ENCODE results near the gene SIAH1. TPM values are rescaled to one million over a fixed set of nuclear protein-coding genes. Genes with fewer than 3 reads are reported as not detected.

Gene SIAH1
- total RNA-seq, 1 experiment from 2014 or later = 30.0 TPM

- BruUV-seq (replicated peaks) = no TSS peak
- TF ChIP-seq EZH2 (IDR thresholded peaks at IDR 0.05; ENCODE audit: borderline replicate concordance, low read depth, low read length, poor library complexity, severe bottlenecking) = no peak
- no peak for TF ChIP-seq CTCF (conservative IDR thresholded peaks at IDR 0.05; ENCODE audit: low read depth, low read length)
- no peak for DNase-seq (ENCODE audit: low spot score)
- intact Hi-C loops (cut with micrococcal nuclease; ENCODE audit: unreplicated experiment) = no loop called here
- Histone ChIP-seq H3K27ac (ENCODE audit: low read depth, low read length, poor library complexity, severe bottlenecking) (no peak overlapping the region), H3K9me3 (ENCODE audit: low read depth, low read length, poor library complexity, severe bottlenecking) (no peaks in the 10 kb centered on the region), H3K36me3 (ENCODE audit: insufficient read depth, low read length, poor library complexity, severe bottlenecking) (no peaks in the 10 kb centered on the region), H3K27me3 (replicated peaks; ENCODE audit: insufficient read depth, low read depth, low read length, poor library complexity) (no peaks in the 10 kb centered on the region), H3K4me1 (ENCODE audit: insufficient read depth, low read length, poor library complexity, severe bottlenecking) (no peaks in the 10 kb centered on the region), H3K4me3 (ENCODE audit: low read depth, low read length, poor library complexity, severe bottlenecking) (no peak overlapping the region)
- ChIA-PET CTCF (no interaction called here), POLR2A (ENCODE audit: low non-redundant PET) (no interaction called here)
Measured at GRCh38 chr16:48433116-48433849, 48.1 kb upstream of the SIAH1 start.

GRCh38 chr16:48432136-48432535, 46.9 kb upstream of the SIAH1 start:
- ChIA-PET CTCF (no interaction called here), POLR2A (ENCODE audit: low non-redundant PET) (no interaction called here)
- no TSS peak for BruUV-seq (replicated peaks)
- DNase-seq (ENCODE audit: low spot score) = no peak
- H3K4me3 ChIP-seq (ENCODE audit: low read depth, low read length, poor library complexity, severe bottlenecking) = no peak overlapping the region
- intact Hi-C loops (cut with micrococcal nuclease; ENCODE audit: unreplicated experiment) = no loop called here
- no peak overlapping the region for H3K27ac ChIP-seq (ENCODE audit: low read depth, low read length, poor library complexity, severe bottlenecking)
- no peaks in the 10 kb centered on the region for H3K4me1 ChIP-seq (ENCODE audit: insufficient read depth, low read length, poor library complexity, severe bottlenecking)
- H3K9me3 ChIP-seq (ENCODE audit: low read depth, low read length, poor library complexity, severe bottlenecking) = no peaks in the 10 kb centered on the region
- H3K27me3 ChIP-seq (replicated peaks; ENCODE audit: insufficient read depth, low read depth, low read length, poor library complexity) = no peaks in the 10 kb centered on the region
- TF ChIP-seq EZH2 (IDR thresholded peaks at IDR 0.05; ENCODE audit: borderline replicate concordance, low read depth, low read length, poor library complexity, severe bottlenecking) (no peak), CTCF (conservative IDR thresholded peaks at IDR 0.05; ENCODE audit: low read depth, low read length) (no peak)
- no peaks in the 10 kb centered on the region for H3K36me3 ChIP-seq (ENCODE audit: insufficient read depth, low read length, poor library complexity, severe bottlenecking)

- Histone ChIP-seq H3K27me3 (replicated peaks; ENCODE audit: insufficient read depth, low read depth, low read length, poor library complexity) (no peaks in the 10 kb centered on the region), H3K9me3 (ENCODE audit: low read depth, low read length, poor library complexity, severe bottlenecking) (no peaks in the 10 kb centered on the region), H3K27ac (ENCODE audit: low read depth, low read length, poor library complexity, severe bottlenecking) (no peak overlapping the region), H3K36me3 (ENCODE audit: insufficient read depth, low read length, poor library complexity, severe bottlenecking) (no peaks in the 10 kb centered on the region), H3K4me3 (ENCODE audit: low read depth, low read length, poor library complexity, severe bottlenecking) (no peak overlapping the region), H3K4me1 (ENCODE audit: insufficient read depth, low read length, poor library complexity, severe bottlenecking) (no peaks in the 10 kb centered on the region)
- ChIA-PET CTCF (no interaction called here), POLR2A (ENCODE audit: low non-redundant PET) (no interaction called here)
- TF ChIP-seq CTCF (conservative IDR thresholded peaks at IDR 0.05; ENCODE audit: low read depth, low read length) = no peak
- no peak for TF ChIP-seq EZH2 (IDR thresholded peaks at IDR 0.05; ENCODE audit: borderline replicate concordance, low read depth, low read length, poor library complexity, severe bottlenecking)
- intact Hi-C loops (cut with micrococcal nuclease; ENCODE audit: unreplicated experiment) = no loop called here
- DNase-seq (ENCODE audit: low spot score) = no peak
- BruUV-seq (replicated peaks) = no TSS peak
Measured at GRCh38 chr16:48430890-48431289, 45.7 kb upstream of the SIAH1 start.

Data from A673 (cell line).